Stomach (tissue), 9 donors: ENCODE results near the gene SMYD4. TPM values are rescaled to one million over a fixed set of nuclear protein-coding genes. Genes with fewer than 3 reads are reported as not detected.
"Not testable (repeated sequence)": the region's sequence is repeated elsewhere in the genome, so short reads cannot be mapped to it uniquely, and the experiment has no call there.

Experiments
- DNase-seq, 2 donors: peaks; one replicate each; pipeline versions ENCODE4 v3.0.0 to v3.0.0-alpha.2; 2013 to 2019
- H3K27ac ChIP-seq, 5 donors: fragments of 200-600 bp in 4 of 5; sonication (generic) in 4 of 5; one replicate each; pipeline ENCODE4 v1.5.1; 2013 to 2019; ENCODE audit warnings: mild to moderate bottlenecking in 1 of 5, moderate library complexity in 1 of 5
- H3K27me3 ChIP-seq, 3 donors: fragments of 200-600 bp; sonication (generic); one replicate each; pipeline ENCODE4 v1.5.1; 2017 to 2019; ENCODE audit warnings: mixed run types in 1 of 3
- H3K36me3 ChIP-seq, 4 donors: fragments of 200-600 bp; sonication (generic); 1 replicate in 3 of 4; 2 replicates in 1 of 4; pipeline ENCODE4 v1.5.1; 2016 to 2019
- H3K4me1 ChIP-seq, 4 donors: fragments of 200-600 bp; sonication (generic); one replicate each; pipeline ENCODE4 v1.5.1; 2016 to 2019
- H3K4me3 ChIP-seq, 4 donors: fragments of 200-600 bp; sonication (generic) in 3 of 4; one replicate each; pipeline ENCODE4 v1.5.1; 2016 to 2019; ENCODE audit warnings: mild to moderate bottlenecking in 1 of 4
- H3K9me3 ChIP-seq, 4 donors: fragments of 200-600 bp; sonication (generic); one replicate each; pipeline ENCODE4 v1.5.1; 2016 to 2019
- EP300 ChIP-seq: sonication (generic); formaldehyde crosslinking; IDR thresholded peaks from one replicate; pipeline ENCODE4 v1.6.1; 2017; ENCODE audit warnings: antibody characterized with exemption
- POLR2A ChIP-seq, 4 donors: fragments of 450-650 bp; IDR thresholded peaks; one replicate each; pipeline ENCODE4 v1.6.1; 2016; ENCODE audit warnings: antibody characterized with exemption in 4 of 4, control low read depth in 2 of 4, mild to moderate bottlenecking in 1 of 4, moderate library complexity in 1 of 4
- POLR2AphosphoS5 ChIP-seq, 3 donors: sonication (generic); formaldehyde crosslinking; IDR thresholded peaks; one replicate each; pipeline ENCODE4 v1.6.1; 2016; ENCODE audit warnings: antibody characterized with exemption in 3 of 3
- WGBS, 5 donors: extraction: QIAGEN DNeasy Blood & Tissue Kit in 3 of 5; methylation state at CpG; one replicate each; pipeline versions ENCODE4 v1.1.5 to v1.1.7; 2013 to 2018; 5-methylcytosine and 5-hydroxymethylcytosine counted together
- intact Hi-C: fragments of 100-400 bp; cut with DNase I; formaldehyde crosslinking; loops from one replicate; pipeline ENCODE4 v1.15.1; 2023; ENCODE audit warnings: low total_unique reads
- polyA plus RNA-seq, 3 donors: library from polyadenylated mRNA; stranded (reverse); fragments of 200-250 nt; gene quantifications; one replicate each; pipeline ENCODE4 v1.2.3, GENCODE V29; 2013
- total RNA-seq, 5 donors: library from RNA; depleted of rRNA; stranded (reverse); fragments of >200 nt; gene quantifications; one replicate each; pipeline versions ENCODE4 v1.1.0 to v1.2.3, GENCODE V29; 2014 to 2016
- TF ChIP-seq, protein P1 (sequence below), 7 experiments: fragments of 450-650 bp in 4 of 7; fragments of 200-600 bp in 3 of 7; sonication (generic) in 3 of 7; IDR thresholded peaks; one replicate each; pipeline ENCODE4 v1.5.1; 2016 to 2019; ENCODE audit warnings: antibody characterized with exemption in 7 of 7, control low read depth in 2 of 7, mild to moderate bottlenecking in 1 of 7
- donor health status: healthy with polysubstance abuse.
- donor health status: Bipolar disorder and iron deficiency.
- donor health status: healthy.

SMYD4 gene
- total and polyA plus RNA-seq, 8 donors: 2.7 to 21.0 (median 6.0) TPM

GRCh38 chr17:1829216-1829591 lies 498 bp downstream of the SMYD4 start:
- H3K27ac ChIP-seq: peak overlapping the region; percentile 86 to 92 (median 91)
- WGBS, 5 donors: 0 to 1% (median 1%) methylated on average over 5 to 13 of the region's 13 CpGs
- H3K9me3 ChIP-seq: no peaks in the 10 kb centered on the region
- peaks cover 15 to 47% (median 35%) of the 10 kb centered on the region in 4 donors for H3K4me1 ChIP-seq
- peak overlapping the region; percentile 76 to 94 (median 89) for H3K4me3 ChIP-seq
- peak in 1 of 2 donors; percentile 62 for DNase-seq
- no peaks in the 10 kb centered on the region for H3K27me3 ChIP-seq
- no peak for TF ChIP-seq EP300
- no peak for TF ChIP-seq POLR2AphosphoS5 (IDR thresholded peaks at IDR 0.05)
- TF ChIP-seq, protein P1, sequence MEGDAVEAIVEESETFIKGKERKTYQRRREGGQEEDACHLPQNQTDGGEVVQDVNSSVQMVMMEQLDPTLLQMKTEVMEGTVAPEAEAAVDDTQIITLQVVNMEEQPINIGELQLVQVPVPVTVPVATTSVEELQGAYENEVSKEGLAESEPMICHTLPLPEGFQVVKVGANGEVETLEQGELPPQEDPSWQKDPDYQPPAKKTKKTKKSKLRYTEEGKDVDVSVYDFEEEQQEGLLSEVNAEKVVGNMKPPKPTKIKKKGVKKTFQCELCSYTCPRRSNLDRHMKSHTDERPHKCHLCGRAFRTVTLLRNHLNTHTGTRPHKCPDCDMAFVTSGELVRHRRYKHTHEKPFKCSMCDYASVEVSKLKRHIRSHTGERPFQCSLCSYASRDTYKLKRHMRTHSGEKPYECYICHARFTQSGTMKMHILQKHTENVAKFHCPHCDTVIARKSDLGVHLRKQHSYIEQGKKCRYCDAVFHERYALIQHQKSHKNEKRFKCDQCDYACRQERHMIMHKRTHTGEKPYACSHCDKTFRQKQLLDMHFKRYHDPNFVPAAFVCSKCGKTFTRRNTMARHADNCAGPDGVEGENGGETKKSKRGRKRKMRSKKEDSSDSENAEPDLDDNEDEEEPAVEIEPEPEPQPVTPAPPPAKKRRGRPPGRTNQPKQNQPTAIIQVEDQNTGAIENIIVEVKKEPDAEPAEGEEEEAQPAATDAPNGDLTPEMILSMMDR (IDR thresholded peaks at IDR 0.05): no peak
- TF ChIP-seq POLR2A (IDR thresholded peaks at IDR 0.05): no peak
- intact Hi-C loops: no loop called here
- peaks cover 0 to 50% (median 35%) of the 10 kb centered on the region in 4 donors for H3K36me3 ChIP-seq

- intact Hi-C loops: no loop called here
- no peak for TF ChIP-seq POLR2A (IDR thresholded peaks at IDR 0.05)
- TF ChIP-seq EP300: no peak
- TF ChIP-seq, protein P1 (IDR thresholded peaks at IDR 0.05): no peak
- no peak for TF ChIP-seq POLR2AphosphoS5 (IDR thresholded peaks at IDR 0.05)
- Histone ChIP-seq H3K36me3 (peaks cover 0 to 37% (median 32%) of the 10 kb centered on the region in 4 donors), H3K27me3 (no peaks in the 10 kb centered on the region), H3K4me3 (no peak overlapping the region), H3K27ac (no peak overlapping the region), H3K9me3 (no peaks in the 10 kb centered on the region), H3K4me1 (no peaks in the 10 kb centered on the region)
- 67 to 76% (median 74%) methylated on average over 7 of the region's 7 CpGs for WGBS, 5 donors
- DNase-seq: no peak
These were observed 9.0 kb downstream of the SMYD4 start for GRCh38 chr17:1820528-1821252.

GRCh38 chr17:1813088-1813487 lies 16.6 kb downstream of the SMYD4 start:
- Histone ChIP-seq H3K36me3 (peaks cover 18 to 46% (median 38%) of the 10 kb centered on the region in 4 donors), H3K4me1 (no peaks in the 10 kb centered on the region), H3K4me3 (no peak overlapping the region), H3K27me3 (no peaks in the 10 kb centered on the region), H3K9me3 (no peaks in the 10 kb centered on the region), H3K27ac (no peak overlapping the region)
- no peak for TF ChIP-seq POLR2AphosphoS5 (IDR thresholded peaks at IDR 0.05)
- no peak for TF ChIP-seq EP300
- no peak for TF ChIP-seq POLR2A (IDR thresholded peaks at IDR 0.05)
- TF ChIP-seq, protein P1 (IDR thresholded peaks at IDR 0.05): no peak
- no peak for DNase-seq
- WGBS, 5 donors: 78 to 91% (median 87%) methylated on average over 5 of the region's 5 CpGs
- intact Hi-C loops: no loop called here

DNA sequence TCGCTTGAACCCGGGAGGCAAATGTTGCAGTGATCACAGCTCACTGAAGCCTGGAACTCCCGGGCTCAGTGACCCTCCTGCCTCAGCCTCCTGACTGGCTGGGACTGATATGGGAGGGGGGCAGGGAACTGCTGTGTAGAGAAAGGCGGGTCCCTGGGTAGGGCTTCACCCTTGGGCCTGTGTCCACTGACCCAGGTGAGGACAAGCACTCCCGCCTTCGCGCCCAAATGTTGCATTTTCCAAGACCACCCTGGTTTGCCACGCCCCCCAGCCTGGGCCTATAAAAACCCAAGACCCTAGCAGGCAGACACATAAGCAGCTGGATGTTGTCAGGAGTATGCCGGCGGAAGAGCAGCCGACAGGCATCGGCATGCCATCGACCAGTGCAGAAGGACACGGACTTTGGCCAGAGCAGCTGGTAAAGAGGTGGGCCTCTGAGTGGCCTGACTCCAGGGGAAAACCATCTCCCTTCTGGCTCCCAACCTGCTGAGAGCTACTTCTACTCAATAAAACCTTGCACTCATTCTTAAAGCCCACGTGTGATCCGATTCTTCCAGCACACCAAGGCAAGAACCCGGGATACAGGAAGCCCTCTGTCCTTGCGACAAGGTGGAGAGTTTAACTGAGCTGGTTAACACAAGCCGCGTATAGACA lies 19.1 kb downstream of the SMYD4 start:
- peaks cover 18 to 57% (median 43%) of the 10 kb centered on the region in 4 donors for H3K36me3 ChIP-seq
- TF ChIP-seq EP300: no peak
- TF ChIP-seq POLR2AphosphoS5 (IDR thresholded peaks at IDR 0.05): no peak
- TF ChIP-seq, protein P1 (IDR thresholded peaks at IDR 0.05): no peak
- no peak for TF ChIP-seq POLR2A (IDR thresholded peaks at IDR 0.05)
- intact Hi-C loops: no loop called here
- DNase-seq: peak in 1 of 2 donors; percentile 30
- no peaks in the 10 kb centered on the region for H3K27me3 ChIP-seq
- no peaks in the 10 kb centered on the region for H3K4me1 ChIP-seq
- H3K27ac ChIP-seq: no peak overlapping the region
- no peak overlapping the region for H3K4me3 ChIP-seq
- 83 to 91% (median 89%) methylated on average over 19 to 20 of the region's 20 CpGs for WGBS, 5 donors
- H3K9me3 ChIP-seq: no peaks in the 10 kb centered on the region

DNA sequence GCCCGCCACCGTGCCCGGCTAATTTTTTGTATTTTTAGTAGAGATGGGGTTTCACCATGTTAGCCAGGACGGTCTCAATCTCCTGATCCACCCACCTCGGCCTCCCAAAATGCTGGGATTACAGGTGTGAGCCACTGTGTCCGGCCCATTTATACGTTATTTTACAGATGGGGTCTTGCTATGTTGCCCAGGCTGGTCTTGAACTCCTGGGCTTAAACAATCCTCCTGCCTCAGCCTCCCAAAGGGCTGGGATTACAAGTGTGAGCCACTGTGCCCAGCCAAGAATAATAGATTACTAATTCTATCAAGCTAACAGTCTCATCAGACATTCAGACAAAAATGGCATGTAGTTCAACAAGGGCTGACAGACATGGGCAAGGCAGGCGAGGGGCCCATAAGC lies 19.9 kb downstream of the SMYD4 start:
- WGBS, 5 donors: 93 to 99% (median 98%) methylated on average over 8 of the region's 8 CpGs
- peaks cover 18 to 64% (median 49%) of the 10 kb centered on the region in 4 donors for H3K36me3 ChIP-seq
- H3K9me3 ChIP-seq, H3K4me3 ChIP-seq, intact Hi-C loops, H3K27me3 ChIP-seq, DNase-seq, H3K27ac ChIP-seq, H3K4me1 ChIP-seq: not testable (repeated sequence)
